ENCODE results near the gene KIF3A.

The KIF3A gene

GRCh38 chr5:132773114-132773513, 35.8 kb upstream of the KIF3A start:
- no peak for TF ChIP-seq POLR2A (IDR thresholded peaks at IDR 0.05; ENCODE audit: low read depth, low read length)
- TF ChIP-seq POLR2AphosphoS5 (IDR thresholded peaks at IDR 0.05; ENCODE audit: low read depth, low read length) = no peak
- no peak for TF ChIP-seq POU2F2 (IDR thresholded peaks at IDR 0.05; ENCODE audit: low read depth, low read length)
- no peak for TF ChIP-seq SPI1 (IDR thresholded peaks at IDR 0.05; ENCODE audit: low read depth, low read length)
- no peak for TF ChIP-seq PAX5 (IDR thresholded peaks at IDR 0.05; ENCODE audit: insufficient read depth, low read length, severe bottlenecking)
- no peak for TF ChIP-seq TAF1 (IDR thresholded peaks at IDR 0.05; ENCODE audit: low read depth, low read length)
- no peak for FAIRE-seq
- no peak for DNase-seq (ENCODE audit: insufficient read length, low spot score)

- no peak for DNase-seq (ENCODE audit: insufficient read length, low spot score)
- FAIRE-seq = no peak
- TF ChIP-seq PAX5 (IDR thresholded peaks at IDR 0.05; ENCODE audit: insufficient read depth, low read length, severe bottlenecking) (no peak), SPI1 (IDR thresholded peaks at IDR 0.05; ENCODE audit: low read depth, low read length) (no peak), POLR2AphosphoS5 (IDR thresholded peaks at IDR 0.05; ENCODE audit: low read depth, low read length) (no peak), POLR2A (IDR thresholded peaks at IDR 0.05; ENCODE audit: low read depth, low read length) (no peak), POU2F2 (IDR thresholded peaks at IDR 0.05; ENCODE audit: low read depth, low read length) (no peak), TAF1 (IDR thresholded peaks at IDR 0.05; ENCODE audit: low read depth, low read length) (no peak)
Measured at GRCh38 chr5:132772291-132773070, 35.1 kb upstream of the KIF3A start.

DNA sequence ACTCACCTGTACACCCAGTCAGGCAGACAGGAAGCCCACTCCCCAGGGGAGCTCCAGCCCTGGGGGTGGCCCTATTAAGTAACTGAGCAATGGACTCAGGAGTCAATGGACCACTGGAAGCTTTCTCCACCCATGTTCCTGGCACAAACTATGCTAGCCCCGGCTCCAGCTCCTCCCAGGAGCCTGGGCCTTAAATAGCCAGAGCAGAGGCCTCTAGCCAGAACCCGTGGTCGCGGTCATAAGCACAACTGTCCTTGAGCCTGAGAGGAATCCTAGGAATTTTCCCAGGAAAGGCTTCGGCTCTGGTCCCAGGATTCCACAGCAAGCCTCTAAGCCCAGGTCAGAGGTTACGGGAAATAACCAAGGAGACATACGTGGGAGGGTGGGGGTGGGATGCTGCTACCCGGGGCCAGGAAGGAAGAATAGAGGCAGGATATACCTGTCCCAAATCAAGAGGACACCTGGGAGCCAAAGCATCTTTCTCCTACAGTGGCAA, 34.2 kb upstream of the KIF3A start:
- DNase-seq (ENCODE audit: insufficient read length, low spot score) = no peak
- TF ChIP-seq POLR2AphosphoS5 (IDR thresholded peaks at IDR 0.05; ENCODE audit: low read depth, low read length) (no peak), POU2F2 (IDR thresholded peaks at IDR 0.05; ENCODE audit: low read depth, low read length) (no peak), POLR2A (IDR thresholded peaks at IDR 0.05; ENCODE audit: low read depth, low read length) (no peak), PAX5 (IDR thresholded peaks at IDR 0.05; ENCODE audit: insufficient read depth, low read length, severe bottlenecking) (no peak), TAF1 (IDR thresholded peaks at IDR 0.05; ENCODE audit: low read depth, low read length) (no peak), SPI1 (IDR thresholded peaks at IDR 0.05; ENCODE audit: low read depth, low read length) (no peak)
- FAIRE-seq = no peak

DNA sequence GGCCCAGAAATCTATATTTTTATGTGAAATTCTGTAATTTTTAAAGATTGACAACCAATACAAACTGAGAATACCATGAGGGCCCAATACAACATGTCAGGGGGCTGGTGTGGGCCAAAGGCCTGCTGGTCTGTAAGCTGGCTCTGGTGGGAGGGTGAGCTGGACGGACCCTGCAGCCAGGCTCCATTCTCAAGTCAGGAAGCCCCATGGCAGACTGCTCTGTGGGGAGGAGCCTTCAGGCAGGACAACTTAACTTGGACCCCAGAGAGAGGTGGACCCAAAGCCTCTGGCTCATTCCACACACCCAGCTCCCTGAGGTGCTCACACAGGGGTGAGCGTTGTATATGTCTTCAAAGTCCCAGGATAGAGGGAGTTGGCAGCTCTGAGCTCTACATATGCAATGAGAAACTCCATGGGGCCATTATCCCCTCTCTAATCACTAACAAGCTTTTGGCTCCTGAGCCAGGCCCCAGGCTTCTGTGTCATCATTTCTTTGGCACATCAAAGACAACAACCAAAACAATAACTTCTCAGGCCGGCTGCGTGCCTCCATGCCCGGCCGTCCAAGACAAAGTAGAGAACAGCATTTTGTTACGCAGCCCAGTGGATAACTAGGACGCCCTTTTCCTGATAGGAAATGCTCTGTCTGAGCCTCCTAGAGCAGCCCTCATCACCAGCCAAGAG, 33.3 kb upstream of the KIF3A start:
- FAIRE-seq (no peak), DNase-seq (ENCODE audit: insufficient read length, low spot score) (no peak)
- no peak for TF ChIP-seq POLR2AphosphoS5 (IDR thresholded peaks at IDR 0.05; ENCODE audit: low read depth, low read length)
- no peak for TF ChIP-seq TAF1 (IDR thresholded peaks at IDR 0.05; ENCODE audit: low read depth, low read length)
- TF ChIP-seq POU2F2 (IDR thresholded peaks at IDR 0.05; ENCODE audit: low read depth, low read length) = no peak
- no peak for TF ChIP-seq PAX5 (IDR thresholded peaks at IDR 0.05; ENCODE audit: insufficient read depth, low read length, severe bottlenecking)
- no peak for TF ChIP-seq POLR2A (IDR thresholded peaks at IDR 0.05; ENCODE audit: low read depth, low read length)
- TF ChIP-seq SPI1 (IDR thresholded peaks at IDR 0.05; ENCODE audit: low read depth, low read length) = no peak

GRCh38 chr5:132768485-132768868, 31.1 kb upstream of the KIF3A start:
- FAIRE-seq (no peak), DNase-seq (ENCODE audit: insufficient read length, low spot score) (no peak)
- TF ChIP-seq SPI1 (IDR thresholded peaks at IDR 0.05; ENCODE audit: low read depth, low read length) = no peak
- no peak for TF ChIP-seq POLR2AphosphoS5 (IDR thresholded peaks at IDR 0.05; ENCODE audit: low read depth, low read length)
- TF ChIP-seq TAF1 (IDR thresholded peaks at IDR 0.05; ENCODE audit: low read depth, low read length) = no peak
- no peak for TF ChIP-seq POU2F2 (IDR thresholded peaks at IDR 0.05; ENCODE audit: low read depth, low read length)
- TF ChIP-seq POLR2A (IDR thresholded peaks at IDR 0.05; ENCODE audit: low read depth, low read length) = no peak
- no peak for TF ChIP-seq PAX5 (IDR thresholded peaks at IDR 0.05; ENCODE audit: insufficient read depth, low read length, severe bottlenecking)

DNA sequence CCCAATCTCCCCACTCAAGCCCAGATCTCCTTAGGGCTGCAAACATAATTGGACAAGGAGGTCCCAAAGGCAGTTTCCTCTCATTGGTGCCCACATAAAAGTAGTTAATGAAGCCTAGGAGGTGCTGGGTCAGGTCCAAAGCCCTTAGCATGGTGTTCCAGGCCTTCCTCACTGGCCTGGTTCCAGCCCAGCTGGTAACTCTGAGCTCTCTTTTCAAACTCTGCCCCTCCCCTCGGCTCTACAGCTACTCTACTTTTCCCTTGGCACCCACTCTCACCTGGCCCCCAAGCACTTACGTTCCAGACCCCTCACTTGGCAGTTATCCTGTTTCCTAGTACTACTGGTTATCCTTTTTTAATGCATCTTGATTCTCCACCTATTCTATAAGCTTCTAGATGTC, 29.8 kb upstream of the KIF3A start:
- FAIRE-seq = no peak

GRCh38 chr5:132766806-132767055, 29.4 kb upstream of the KIF3A start:
- TF ChIP-seq SPI1 (IDR thresholded peaks at IDR 0.05; ENCODE audit: low read depth, low read length) (no peak), PAX5 (IDR thresholded peaks at IDR 0.05; ENCODE audit: insufficient read depth, low read length, severe bottlenecking) (no peak), POU2F2 (IDR thresholded peaks at IDR 0.05; ENCODE audit: low read depth, low read length) (no peak), POLR2AphosphoS5 (IDR thresholded peaks at IDR 0.05; ENCODE audit: low read depth, low read length) (no peak), POLR2A (IDR thresholded peaks at IDR 0.05; ENCODE audit: low read depth, low read length) (no peak), TAF1 (IDR thresholded peaks at IDR 0.05; ENCODE audit: low read depth, low read length) (no peak)
- DNase-seq (ENCODE audit: insufficient read length, low spot score) (no peak), FAIRE-seq (no peak)

More for the DNA sequence above, 29.8 kb upstream of the KIF3A start:
- DNase-seq (ENCODE audit: insufficient read length, low spot score) = no peak
- TF ChIP-seq SPI1 (IDR thresholded peaks at IDR 0.05; ENCODE audit: low read depth, low read length) (no peak), POLR2AphosphoS5 (IDR thresholded peaks at IDR 0.05; ENCODE audit: low read depth, low read length) (no peak), PAX5 (IDR thresholded peaks at IDR 0.05; ENCODE audit: insufficient read depth, low read length, severe bottlenecking) (no peak), TAF1 (IDR thresholded peaks at IDR 0.05; ENCODE audit: low read depth, low read length) (no peak), POLR2A (IDR thresholded peaks at IDR 0.05; ENCODE audit: low read depth, low read length) (no peak), POU2F2 (IDR thresholded peaks at IDR 0.05; ENCODE audit: low read depth, low read length) (no peak)

- no peak for DNase-seq (ENCODE audit: insufficient read length, low spot score)
- no peak for FAIRE-seq
- TF ChIP-seq SPI1 (IDR thresholded peaks at IDR 0.05; ENCODE audit: low read depth, low read length) = no peak
- TF ChIP-seq PAX5 (IDR thresholded peaks at IDR 0.05; ENCODE audit: insufficient read depth, low read length, severe bottlenecking) = no peak
- TF ChIP-seq POLR2AphosphoS5 (IDR thresholded peaks at IDR 0.05; ENCODE audit: low read depth, low read length) = no peak
- no peak for TF ChIP-seq POLR2A (IDR thresholded peaks at IDR 0.05; ENCODE audit: low read depth, low read length)
- no peak for TF ChIP-seq TAF1 (IDR thresholded peaks at IDR 0.05; ENCODE audit: low read depth, low read length)
- TF ChIP-seq POU2F2 (IDR thresholded peaks at IDR 0.05; ENCODE audit: low read depth, low read length) = no peak
Measured at GRCh38 chr5:132766020-132766805, 28.9 kb upstream of the KIF3A start.
